Testis (tissue), 2 donors: ENCODE results near the gene ATAD3B.

Experiments used
- CTCF ChIP-seq, 3 experiments: fragments of 450-650 bp in 2 of 3; fragments of 200-600 bp in 1 of 3; sonication (generic) in 1 of 3; IDR thresholded peaks; one replicate each; pipeline ENCODE4 v1.5.1; 2016 to 2019; ENCODE audit warnings: antibody characterized with exemption in 3 of 3, mild to moderate bottlenecking in 2 of 3, moderate library complexity in 1 of 3
- POLR2A ChIP-seq: fragments of 450-650 bp; IDR thresholded peaks from one replicate; pipeline ENCODE4 v1.6.1; 2017; ENCODE audit warnings: antibody characterized with exemption, mild to moderate bottlenecking, moderate library complexity

- TF ChIP-seq CTCF (IDR thresholded peaks at IDR 0.05) (no peak), POLR2A (no peak)
Measured at GRCh38 chr1:1479547-1480487, 8.3 kb downstream of the ATAD3B start.
